ENCODE results near the gene CHSY1. TPM values are rescaled to one million over a fixed set of nuclear protein-coding genes. Genes with fewer than 3 reads are reported as not detected.

The CHSY1 gene
- total and polyA plus RNA-seq, 7 donors: 1.8 to 13.6 (median 11.2) TPM

GRCh38 chr15:101198800-101199199 lies 53.0 kb downstream of the CHSY1 start:
- Histone ChIP-seq H3K4me3 (no peak overlapping the region), H3K36me3 (no peaks in the 10 kb centered on the region), H3K27ac (peak overlapping the region; percentile 1 to 74 (median 34)), H3K4me1 (peaks cover 0 to 48% (median 31%) of the 10 kb centered on the region in 4 donors), H3K9me3 (no peaks in the 10 kb centered on the region), H3K27me3 (no peaks in the 10 kb centered on the region)
- no peak for DNase-seq
- WGBS, 2 donors: 79 to 85% methylated on average over 6 of the region's 6 CpGs
- TF ChIP-seq, protein P1, sequence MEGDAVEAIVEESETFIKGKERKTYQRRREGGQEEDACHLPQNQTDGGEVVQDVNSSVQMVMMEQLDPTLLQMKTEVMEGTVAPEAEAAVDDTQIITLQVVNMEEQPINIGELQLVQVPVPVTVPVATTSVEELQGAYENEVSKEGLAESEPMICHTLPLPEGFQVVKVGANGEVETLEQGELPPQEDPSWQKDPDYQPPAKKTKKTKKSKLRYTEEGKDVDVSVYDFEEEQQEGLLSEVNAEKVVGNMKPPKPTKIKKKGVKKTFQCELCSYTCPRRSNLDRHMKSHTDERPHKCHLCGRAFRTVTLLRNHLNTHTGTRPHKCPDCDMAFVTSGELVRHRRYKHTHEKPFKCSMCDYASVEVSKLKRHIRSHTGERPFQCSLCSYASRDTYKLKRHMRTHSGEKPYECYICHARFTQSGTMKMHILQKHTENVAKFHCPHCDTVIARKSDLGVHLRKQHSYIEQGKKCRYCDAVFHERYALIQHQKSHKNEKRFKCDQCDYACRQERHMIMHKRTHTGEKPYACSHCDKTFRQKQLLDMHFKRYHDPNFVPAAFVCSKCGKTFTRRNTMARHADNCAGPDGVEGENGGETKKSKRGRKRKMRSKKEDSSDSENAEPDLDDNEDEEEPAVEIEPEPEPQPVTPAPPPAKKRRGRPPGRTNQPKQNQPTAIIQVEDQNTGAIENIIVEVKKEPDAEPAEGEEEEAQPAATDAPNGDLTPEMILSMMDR (IDR thresholded peaks at IDR 0.05): no peak
- no peak for TF ChIP-seq POLR2AphosphoS5 (IDR thresholded peaks at IDR 0.05)
- intact Hi-C loops (cut with DNase I): no loop called here

DNA sequence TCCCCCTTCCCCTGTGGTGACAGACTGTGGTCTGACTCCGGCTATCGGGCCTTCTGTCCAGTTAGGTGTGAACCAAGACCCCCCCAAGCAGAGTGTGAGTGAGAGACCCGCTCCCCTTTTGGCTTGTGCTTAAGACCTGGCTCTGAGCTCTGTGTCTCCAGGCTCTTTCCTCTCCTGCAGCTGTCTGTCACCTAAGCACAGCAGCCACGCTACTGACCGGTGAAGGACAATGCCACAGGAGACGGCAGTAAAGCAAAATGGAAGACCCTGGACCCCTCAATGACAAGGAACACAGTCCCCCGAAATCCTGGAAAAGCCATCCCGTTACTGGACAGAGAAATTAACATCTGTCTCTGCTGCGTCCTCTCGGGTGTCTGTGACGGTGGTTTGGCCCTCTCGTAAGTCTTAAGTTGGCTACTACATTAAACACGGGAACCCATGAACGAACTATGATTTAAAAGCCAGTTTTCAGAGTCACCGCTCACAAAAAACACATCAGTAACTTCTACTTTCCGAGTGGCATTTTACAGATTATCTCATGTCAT lies 53.7 kb downstream of the CHSY1 start:
- intact Hi-C loops (cut with DNase I): no loop called here
- Histone ChIP-seq H3K4me1 (peaks cover 0 to 51% (median 38%) of the 10 kb centered on the region in 4 donors), H3K36me3 (no peaks in the 10 kb centered on the region), H3K27ac (peak overlapping the region in 1 of 4 donors; percentile 5), H3K9me3 (no peaks in the 10 kb centered on the region), H3K27me3 (no peaks in the 10 kb centered on the region), H3K4me3 (no peak overlapping the region)
- 94 to 95% methylated on average over 16 of the region's 16 CpGs for WGBS, 2 donors
- TF ChIP-seq EP300 (IDR thresholded peaks at IDR 0.05) (no peak), POLR2A (IDR thresholded peaks at IDR 0.05) (no peak), POLR2AphosphoS5 (IDR thresholded peaks at IDR 0.05) (no peak)
- TF ChIP-seq, protein P1 (IDR thresholded peaks at IDR 0.05): no peak
- DNase-seq: no peak

GRCh38 chr15:101194546-101195125 lies 57.2 kb downstream of the CHSY1 start:
- Histone ChIP-seq H3K4me1 (peaks cover 0 to 59% (median 36%) of the 10 kb centered on the region in 4 donors), H3K9me3 (no peaks in the 10 kb centered on the region), H3K27me3 (no peaks in the 10 kb centered on the region), H3K27ac (peak overlapping the region in 2 of 4 donors; percentile 65 to 67), H3K4me3 (no peak overlapping the region), H3K36me3 (no peaks in the 10 kb centered on the region)
- no peak for TF ChIP-seq POLR2AphosphoS5 (IDR thresholded peaks at IDR 0.05)
- TF ChIP-seq, protein P1 (IDR thresholded peaks at IDR 0.05): no peak
- TF ChIP-seq POLR2A (IDR thresholded peaks at IDR 0.05): no peak
- TF ChIP-seq EP300 (IDR thresholded peaks at IDR 0.05): no peak
- DNase-seq: no peak
- intact Hi-C loops (cut with DNase I): no loop called here
- 68 to 94% methylated on average over 8 of the region's 8 CpGs for WGBS, 2 donors

DNA sequence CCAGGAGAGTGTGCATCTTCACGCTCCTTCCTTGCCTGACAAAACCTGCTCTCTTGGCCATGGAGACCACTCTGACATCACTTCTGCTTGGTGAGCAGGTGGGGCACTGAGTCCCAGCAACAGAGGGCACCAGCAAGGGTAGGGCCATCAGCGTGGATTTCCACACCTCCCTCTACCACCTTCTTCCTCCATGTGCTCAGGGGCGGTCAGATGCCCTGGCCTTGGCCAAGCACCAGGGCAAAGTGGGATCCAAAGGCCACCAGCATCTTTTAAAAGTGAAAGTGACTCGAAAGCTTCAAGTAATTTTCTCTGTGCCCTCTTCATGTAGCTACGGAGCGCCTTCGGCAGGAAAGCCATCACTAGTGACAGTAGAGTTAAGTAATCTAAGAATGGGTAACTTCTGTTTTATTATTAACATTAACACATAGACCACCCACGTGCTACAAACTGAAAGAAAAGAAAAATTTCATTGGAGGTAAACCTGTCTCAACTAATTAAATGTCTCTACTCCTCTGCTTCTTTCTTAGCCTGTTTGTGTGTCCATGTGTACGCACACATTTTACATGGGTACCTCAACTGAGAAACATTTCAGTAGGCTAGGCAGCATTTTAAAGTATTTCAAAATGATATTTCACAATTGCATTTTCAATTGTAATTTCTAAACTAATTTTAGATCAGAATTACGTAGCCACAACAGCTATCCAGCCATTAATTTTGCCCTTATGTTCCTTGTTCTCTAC lies 57.9 kb downstream of the CHSY1 start:
- TF ChIP-seq, protein P1 (IDR thresholded peaks at IDR 0.05): no peak
- TF ChIP-seq POLR2AphosphoS5 (IDR thresholded peaks at IDR 0.05): no peak
- no peak for TF ChIP-seq EP300 (IDR thresholded peaks at IDR 0.05)
- no peak for TF ChIP-seq POLR2A (IDR thresholded peaks at IDR 0.05)
- no peaks in the 10 kb centered on the region for H3K9me3 ChIP-seq
- intact Hi-C loops (cut with DNase I): no loop called here
- no peaks in the 10 kb centered on the region for H3K36me3 ChIP-seq
- peak overlapping the region; percentile 40 to 67 (median 55) for H3K27ac ChIP-seq
- H3K4me3 ChIP-seq: no peak overlapping the region
- DNase-seq: no peak
- peaks cover 0 to 59% (median 38%) of the 10 kb centered on the region in 4 donors for H3K4me1 ChIP-seq
- 84 to 91% methylated on average over 10 of the region's 10 CpGs for WGBS, 2 donors
- no peaks in the 10 kb centered on the region for H3K27me3 ChIP-seq
